Measurements from ENCODE around the gene SPNS3. TPM values are rescaled to one million over a fixed set of nuclear protein-coding genes. Genes with fewer than 3 reads are reported as not detected.

The SPNS3 gene
- total and polyA plus RNA-seq, 2 of the 4 experiments (the other 2 are of a cell fraction), result 0.18 TPM; not detected in 1

DNA sequence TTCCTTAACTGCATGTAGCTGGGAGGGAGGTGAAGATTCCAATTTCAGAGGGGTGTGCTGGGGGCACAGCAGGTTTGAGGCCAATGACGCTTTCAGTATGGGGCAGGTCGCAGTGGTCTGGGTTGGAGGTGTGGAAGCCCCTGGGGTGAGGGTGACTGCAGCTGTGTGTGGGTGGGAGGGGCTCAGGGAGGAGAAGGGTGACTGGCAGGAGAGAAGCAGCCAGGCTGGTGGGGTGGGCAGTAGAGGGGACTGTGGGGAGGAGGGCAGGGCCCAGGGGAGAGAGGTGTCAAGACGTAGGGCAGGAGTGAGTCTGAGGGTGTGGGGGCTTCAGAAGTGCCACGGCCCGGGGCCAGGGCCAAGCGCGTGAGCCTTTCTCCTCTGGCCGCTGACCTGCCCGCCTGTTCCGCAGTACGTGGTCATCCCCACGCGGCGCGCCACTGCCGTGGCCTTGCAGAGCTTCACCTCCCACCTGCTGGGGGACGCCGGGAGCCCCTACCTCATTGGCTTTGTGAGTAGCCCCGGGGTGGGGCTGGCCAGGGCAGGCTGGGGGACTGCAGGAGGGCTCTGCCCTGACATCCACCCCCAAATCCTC is 102.0 kb downstream of the SPNS3 start:
- Histone ChIP-seq H4K91ac (ENCODE audit: insufficient read depth, low read depth, low read length) (no peak overlapping the region), H2BK15ac (ENCODE audit: low read depth, low read length) (no peak overlapping the region), H3K27me3 (ENCODE audit: control insufficient read depth, insufficient read depth, low read length) (peaks cover 6% of the 10 kb centered on the region; the same call in 1 of the 2 replicates), H2BK120ac (ENCODE audit: low read depth, low read length) (no peak overlapping the region), H3K4ac (ENCODE audit: low read depth, low read length) (no peak overlapping the region), H4K20me1 (ENCODE audit: insufficient read depth, low read length) (peaks cover 9% of the 10 kb centered on the region), H3K27ac (ENCODE audit: insufficient read depth, low read length) (no peak overlapping the region), H3K9me3 (ENCODE audit: control insufficient read depth, insufficient read depth, low read length) (no peaks in the 10 kb centered on the region), H3K18ac (ENCODE audit: low read depth, low read length) (no peak overlapping the region), H4K8ac (ENCODE audit: low read depth in 2 of 2, low read length in 2 of 2) (no peak overlapping the region), H2AK5ac (ENCODE audit: low read depth, low read length) (no peak overlapping the region), H3K4me2 (ENCODE audit: low read depth, low read length) (0 out of 2 replicates have a peak overlapping the region, but pooled peaks have one; percentile 33), H3K4me3 (ENCODE audit: insufficient read depth, low read depth, low read length) (no peak overlapping the region), H4K5ac (ENCODE audit: low read depth, low read length) (no peak overlapping the region; the same call in 1 of the 2 replicates), H3K79me1 (ENCODE audit: low read depth in 1 of 2, low read length in 2 of 2) (no peaks in the 10 kb centered on the region), H3K56ac (ENCODE audit: extremely low read depth, insufficient read depth, low read length) (no peak overlapping the region), H3K23ac (ENCODE audit: low read depth, low read length) (no peak overlapping the region), H3K9ac (ENCODE audit: low read depth, low read length) (no peak overlapping the region), H3K36me3 (ENCODE audit: control insufficient read depth, insufficient read depth, low read length) (peaks cover 24% of the 10 kb centered on the region), H3K9me1 (ENCODE audit: insufficient read depth, low read length) (no peaks in the 10 kb centered on the region), H2BK20ac (ENCODE audit: low read depth, low read length) (no peak overlapping the region), H3K4me1 (ENCODE audit: control insufficient read depth, insufficient read depth, low read length) (peaks cover 3% of the 10 kb centered on the region; the same call in 1 of the 2 replicates), H2AFZ (replicated peaks; ENCODE audit: low read length, poor library complexity) (no peak overlapping the region), H2AK9ac (replicated peaks; ENCODE audit: low read depth, low read length, poor library complexity) (no peak overlapping the region), H3K14ac (replicated peaks; ENCODE audit: low read depth, low read length) (no peak overlapping the region), H2BK5ac (ENCODE audit: low read depth, low read length, poor library complexity, severe bottlenecking) (no peak overlapping the region)
- ATAC-seq (ENCODE audit: low read depth), result peak; percentile 2; the same call in 1 of the 2 replicates
- no CpG with 5 or more reads among the region's 19 CpGs for WGBS, 2 experiments (ENCODE audit: extremely low coverage in 2 of 2, insufficient read length in 1 of 2)
- dilution Hi-C loops (cut with HindIII; ENCODE audit: low sequenced_read_pairs, unreplicated experiment), result no loop called here
- intact Hi-C loops (cut with micrococcal nuclease), result loop anchor here (5.0 kb wide), 1 partner anchor 113 kb away; no protein-coding TSS in a partner anchor
- in situ Hi-C loops (cut with MboI; ENCODE audit: low sequenced_read_pairs), result no loop called here
- no peak for DNase-seq
- POLR2A ChIA-PET (ENCODE audit: unreplicated experiment), result no interaction called here
- CTCF ChIA-PET, result no interaction called here
- TF ChIP-seq BHLHE40 (IDR thresholded peaks at IDR 0.05; ENCODE audit: low read depth, low read length), result no peak
- TF ChIP-seq CEBPB (IDR thresholded peaks at IDR 0.05; ENCODE audit: low read depth, low read length), result no peak
- no peak for TF ChIP-seq NFE2L2 (IDR thresholded peaks at IDR 0.05; ENCODE audit: low read depth, low read length)
- TF ChIP-seq RAD21 (IDR thresholded peaks at IDR 0.05; ENCODE audit: low read length), result no peak
- no peak for TF ChIP-seq RCOR1 (IDR thresholded peaks at IDR 0.05; ENCODE audit: insufficient replicate concordance, low read length)
- TF ChIP-seq, protein P1, sequence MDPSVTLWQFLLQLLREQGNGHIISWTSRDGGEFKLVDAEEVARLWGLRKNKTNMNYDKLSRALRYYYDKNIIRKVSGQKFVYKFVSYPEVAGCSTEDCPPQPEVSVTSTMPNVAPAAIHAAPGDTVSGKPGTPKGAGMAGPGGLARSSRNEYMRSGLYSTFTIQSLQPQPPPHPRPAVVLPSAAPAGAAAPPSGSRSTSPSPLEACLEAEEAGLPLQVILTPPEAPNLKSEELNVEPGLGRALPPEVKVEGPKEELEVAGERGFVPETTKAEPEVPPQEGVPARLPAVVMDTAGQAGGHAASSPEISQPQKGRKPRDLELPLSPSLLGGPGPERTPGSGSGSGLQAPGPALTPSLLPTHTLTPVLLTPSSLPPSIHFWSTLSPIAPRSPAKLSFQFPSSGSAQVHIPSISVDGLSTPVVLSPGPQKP (IDR thresholded peaks at IDR 0.05; ENCODE audit: borderline replicate concordance, low read depth, low read length), result no peak
- no TSS peak for BruUV-seq (replicated peaks)

Measured in IMR-90 (cell line).